Measurements from ENCODE around the gene TGFBR1.

Gene TGFBR1

DNA sequence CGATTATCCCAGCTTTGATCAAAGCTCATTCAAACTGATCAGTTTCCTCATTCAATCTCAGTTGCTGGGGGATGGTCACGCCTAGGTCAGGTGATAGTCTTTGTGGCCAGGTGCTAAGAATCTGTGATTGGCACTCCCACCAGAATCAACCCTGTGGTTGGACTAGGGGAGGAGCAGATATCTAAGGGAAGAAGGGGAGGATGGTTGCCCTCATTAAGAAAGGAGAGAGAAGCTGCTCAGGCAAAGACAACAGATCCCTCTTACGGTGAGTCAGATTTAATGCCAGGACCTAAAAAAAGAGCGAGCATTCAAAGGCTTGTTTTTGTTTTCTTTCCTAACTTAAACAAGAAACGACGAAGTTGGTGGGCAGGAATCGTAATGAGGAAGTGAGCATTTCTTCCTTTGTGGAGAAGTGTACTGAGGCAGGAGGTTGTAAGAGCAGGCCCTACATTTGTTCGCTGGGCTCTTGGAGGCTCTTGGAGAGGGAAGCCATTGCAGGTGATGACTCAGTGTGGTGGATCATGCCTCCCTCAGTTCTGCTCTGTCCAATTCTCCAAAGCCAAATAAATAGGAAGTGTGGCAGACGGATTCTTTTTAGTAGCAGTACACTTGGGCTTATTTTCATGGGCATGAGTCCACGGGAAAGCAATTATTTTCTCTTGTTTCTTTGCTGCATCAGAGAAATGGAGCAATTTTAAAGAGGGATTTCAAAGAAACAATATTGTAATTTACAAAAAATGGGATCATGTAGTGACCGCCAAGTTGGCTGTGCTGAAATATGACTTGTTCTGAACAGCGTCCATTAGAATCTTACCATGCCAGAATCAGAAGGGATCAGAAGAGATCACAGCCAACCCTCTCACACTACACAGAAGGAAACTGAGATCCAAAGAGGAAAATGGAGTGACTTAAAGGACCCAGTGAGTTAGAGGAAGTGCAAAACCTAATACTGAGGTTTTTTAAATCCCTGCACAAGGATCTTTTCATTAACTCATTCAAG is 18.7 kb upstream of the TGFBR1 start:
- no peak overlapping the region for H3K4me3 ChIP-seq (ENCODE audit: low read length)
- DNase-seq (ENCODE audit: low read depth) = no peak
- TF ChIP-seq, protein P1, sequence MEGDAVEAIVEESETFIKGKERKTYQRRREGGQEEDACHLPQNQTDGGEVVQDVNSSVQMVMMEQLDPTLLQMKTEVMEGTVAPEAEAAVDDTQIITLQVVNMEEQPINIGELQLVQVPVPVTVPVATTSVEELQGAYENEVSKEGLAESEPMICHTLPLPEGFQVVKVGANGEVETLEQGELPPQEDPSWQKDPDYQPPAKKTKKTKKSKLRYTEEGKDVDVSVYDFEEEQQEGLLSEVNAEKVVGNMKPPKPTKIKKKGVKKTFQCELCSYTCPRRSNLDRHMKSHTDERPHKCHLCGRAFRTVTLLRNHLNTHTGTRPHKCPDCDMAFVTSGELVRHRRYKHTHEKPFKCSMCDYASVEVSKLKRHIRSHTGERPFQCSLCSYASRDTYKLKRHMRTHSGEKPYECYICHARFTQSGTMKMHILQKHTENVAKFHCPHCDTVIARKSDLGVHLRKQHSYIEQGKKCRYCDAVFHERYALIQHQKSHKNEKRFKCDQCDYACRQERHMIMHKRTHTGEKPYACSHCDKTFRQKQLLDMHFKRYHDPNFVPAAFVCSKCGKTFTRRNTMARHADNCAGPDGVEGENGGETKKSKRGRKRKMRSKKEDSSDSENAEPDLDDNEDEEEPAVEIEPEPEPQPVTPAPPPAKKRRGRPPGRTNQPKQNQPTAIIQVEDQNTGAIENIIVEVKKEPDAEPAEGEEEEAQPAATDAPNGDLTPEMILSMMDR (conservative IDR thresholded peaks at IDR 0.05; ENCODE audit: low read depth, low read length) = no peak

DNA sequence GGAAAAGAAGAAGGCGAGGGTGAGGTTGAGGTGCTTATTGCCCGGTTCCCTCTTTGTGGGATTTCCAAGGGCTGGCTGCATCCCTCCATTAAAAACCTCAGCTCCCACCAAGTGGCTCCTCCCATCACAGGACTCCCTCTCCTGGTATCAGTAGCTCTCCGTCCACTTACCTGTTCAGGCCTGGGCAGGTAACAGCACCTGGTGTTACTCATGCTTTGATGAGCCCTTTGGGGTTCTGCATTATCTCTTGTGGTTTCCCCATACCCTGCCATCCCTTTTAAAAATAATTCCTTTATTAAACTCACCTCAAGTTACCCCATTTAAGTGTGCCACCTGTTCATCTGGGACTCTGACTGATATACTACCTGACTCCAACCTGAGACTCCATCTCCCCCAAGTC is 17.5 kb upstream of the TGFBR1 start:
- TF ChIP-seq, protein P1 (conservative IDR thresholded peaks at IDR 0.05; ENCODE audit: low read depth, low read length) = no peak
- no peak overlapping the region for H3K4me3 ChIP-seq (ENCODE audit: low read length)
- no peak for DNase-seq (ENCODE audit: low read depth)

DNA sequence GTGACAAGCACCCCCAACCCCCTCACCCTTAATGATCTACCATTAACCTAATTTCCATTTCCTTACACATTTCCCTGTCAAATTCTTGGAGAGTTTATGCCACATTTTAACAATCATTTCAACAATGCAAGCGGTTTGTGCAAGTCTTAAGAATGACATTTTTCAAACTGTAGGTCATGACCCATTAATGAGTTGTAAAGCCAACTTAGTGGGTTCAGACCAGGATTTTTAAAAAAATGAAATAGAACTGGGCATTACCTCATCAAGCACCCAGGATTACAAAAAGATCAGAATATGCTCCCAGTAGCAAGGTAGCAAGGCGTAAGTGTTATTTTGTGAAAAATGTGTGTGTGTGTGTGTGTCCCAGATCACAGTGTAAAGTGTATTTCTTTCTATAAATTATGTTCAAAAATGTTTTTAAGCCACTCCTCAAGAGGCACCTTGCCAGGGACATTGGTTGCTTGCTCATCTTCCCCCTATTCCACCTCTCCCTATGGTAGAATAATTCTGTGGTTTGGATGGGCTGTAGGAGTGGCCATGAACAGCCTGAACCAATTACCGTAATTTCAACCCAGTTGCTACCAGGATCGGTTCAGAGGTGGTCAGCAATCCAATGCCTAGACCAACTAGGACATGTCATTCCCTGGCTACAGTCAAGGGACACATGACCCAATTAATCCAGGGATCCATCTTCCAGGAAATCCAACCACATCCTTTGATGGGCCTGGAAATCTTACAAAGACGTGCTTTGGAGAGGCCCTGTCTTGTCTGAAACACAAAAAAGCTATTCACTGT is 14.4 kb upstream of the TGFBR1 start:
- DNase-seq (ENCODE audit: low read depth) = peak; percentile 71
- TF ChIP-seq, protein P1 (conservative IDR thresholded peaks at IDR 0.05; ENCODE audit: low read depth, low read length) = no peak
- no peak overlapping the region for H3K4me3 ChIP-seq (ENCODE audit: low read length)

DNA sequence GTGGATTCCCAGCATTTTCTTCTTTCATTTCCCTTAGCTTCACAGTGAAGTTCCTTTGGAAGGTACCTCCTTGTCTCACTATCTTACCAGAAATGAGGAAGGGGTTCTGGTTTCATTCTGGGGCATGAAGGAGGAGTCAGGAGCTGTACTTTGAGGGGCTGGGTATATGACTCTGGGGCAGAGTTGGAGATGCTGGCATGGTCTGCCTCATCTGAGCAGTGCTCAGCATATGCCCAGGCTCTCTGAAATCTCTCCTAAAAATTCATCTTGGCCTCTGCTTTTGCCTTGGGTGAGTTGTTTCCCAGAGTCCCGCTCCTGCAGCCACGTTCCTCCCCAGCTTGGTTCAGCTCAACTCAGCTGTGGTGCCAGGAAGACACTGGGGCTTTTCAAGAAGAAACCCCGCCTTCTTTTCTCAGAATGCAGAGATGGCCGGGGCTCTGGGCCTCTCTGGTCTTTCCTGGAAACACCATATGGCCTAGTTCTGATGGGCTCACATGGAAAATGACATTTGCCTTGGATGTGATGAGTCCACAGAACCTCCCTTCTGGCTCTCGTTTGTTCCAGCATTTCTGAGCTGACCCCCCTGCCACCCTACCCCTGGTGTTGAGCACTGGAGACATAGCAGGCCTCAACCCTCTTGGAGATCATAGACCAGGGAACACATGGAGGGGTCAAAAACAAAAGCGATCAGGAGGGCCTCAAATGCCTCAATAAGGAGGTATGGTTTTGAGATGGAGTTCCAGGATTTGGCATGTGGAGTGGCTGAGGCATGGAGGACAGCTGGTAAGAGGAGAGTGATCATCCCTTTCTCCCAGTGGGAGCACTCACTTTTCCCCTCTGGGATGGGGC is 12.0 kb upstream of the TGFBR1 start:
- TF ChIP-seq, protein P1 (conservative IDR thresholded peaks at IDR 0.05; ENCODE audit: low read depth, low read length) = no peak
- DNase-seq (ENCODE audit: low read depth) = no peak
- no peak overlapping the region for H3K4me3 ChIP-seq (ENCODE audit: low read length)

DNA sequence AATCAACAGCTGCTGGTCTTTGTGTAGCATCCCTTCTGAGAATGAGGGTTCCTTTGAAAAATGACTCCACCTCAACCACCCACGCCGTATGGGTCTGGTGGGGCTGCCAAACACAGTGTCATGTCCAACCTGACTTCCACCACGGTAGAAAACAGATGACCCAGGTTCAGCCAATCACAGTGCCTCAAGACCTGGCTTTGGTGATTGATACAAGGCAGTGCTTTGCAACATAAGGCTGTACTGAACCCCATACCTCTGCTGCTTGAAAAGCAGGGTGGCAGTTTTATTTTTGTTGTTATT is 11.5 kb upstream of the TGFBR1 start:
- no peak overlapping the region for H3K4me3 ChIP-seq (ENCODE audit: low read length)
- TF ChIP-seq, protein P1 (conservative IDR thresholded peaks at IDR 0.05; ENCODE audit: low read depth, low read length) = no peak
- DNase-seq (ENCODE audit: low read depth) = no peak

DNA sequence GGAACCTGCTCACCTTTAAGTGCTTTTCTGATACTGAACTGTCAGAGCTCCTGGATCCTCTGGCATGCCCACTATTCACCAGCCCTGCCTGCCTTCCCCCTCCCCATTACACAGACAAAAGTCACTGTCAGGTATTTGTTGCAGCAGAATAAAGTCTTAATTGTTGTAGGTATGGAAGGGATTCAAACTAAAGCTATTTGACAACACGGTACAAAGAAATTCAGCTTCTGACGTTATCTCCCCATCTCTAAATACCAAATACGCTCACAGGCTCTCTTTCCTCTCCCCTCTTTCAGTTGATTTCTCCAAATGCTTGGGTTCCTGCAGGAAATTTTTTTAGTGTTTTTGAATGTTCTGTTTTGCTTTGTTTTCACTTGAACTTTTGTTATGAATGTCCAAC is 9.3 kb upstream of the TGFBR1 start:
- no peak overlapping the region for H3K4me3 ChIP-seq (ENCODE audit: low read length)
- no peak for DNase-seq (ENCODE audit: low read depth)
- TF ChIP-seq, protein P1 (conservative IDR thresholded peaks at IDR 0.05; ENCODE audit: low read depth, low read length) = no peak
